Erythroblast (primary cell): ENCODE data around the gene IKZF3.

Experiments
- GATA1 ChIP-seq: IDR thresholded peaks from 2 replicates; pipeline ENCODE4 v1.6.1; 2011; ENCODE audit warnings: low read depth, mild to moderate bottlenecking, control low read depth, low read length, moderate library complexity
- POLR2A ChIP-seq: IDR thresholded peaks from 2 replicates; pipeline ENCODE4 v1.6.1; 2011; ENCODE audit warnings: mild to moderate bottlenecking, low read length

- TF ChIP-seq POLR2A (no peak), GATA1 (no peak)
These were observed 100.9 kb downstream of the IKZF3 start for GRCh38 chr17:39763051-39763820.
